ENCODE results near the gene ABCC5.
"Not testable (repeated sequence)": the region's sequence is repeated elsewhere in the genome, so short reads cannot be mapped to it uniquely, and the experiment has no call there.

ABCC5 gene

GRCh38 chr3:184030536-184030935 lies 12.9 kb upstream of the ABCC5 start:
- H3K4me3 ChIP-seq (ENCODE audit: low read depth, low read length, poor library complexity, severe bottlenecking) = no peak overlapping the region
- no peak overlapping the region for H3K4me2 ChIP-seq (ENCODE audit: low read length)
- no peaks in the 10 kb centered on the region; the same call in 1 of the 2 replicates for H3K27me3 ChIP-seq (ENCODE audit: insufficient read depth, low read length)
- no peak overlapping the region for H3K9ac ChIP-seq (ENCODE audit: low read length)
- H4K20me1 ChIP-seq (ENCODE audit: insufficient read depth, low read length) = no peaks in the 10 kb centered on the region
- H2AFZ ChIP-seq (ENCODE audit: low read length) = no peak overlapping the region
- H3F3A ChIP-seq (ENCODE audit: insufficient read depth, low read length) = no peaks in the 10 kb centered on the region
- H3K27ac ChIP-seq (ENCODE audit: low read depth, low read length, poor library complexity, severe bottlenecking) = no peak overlapping the region
- H3K79me2 ChIP-seq (ENCODE audit: insufficient read depth, low read length) = no peaks in the 10 kb centered on the region
- H3K36me3 ChIP-seq (ENCODE audit: insufficient read depth, low read length) = no peaks in the 10 kb centered on the region
- H3K9me2 ChIP-seq (ENCODE audit: low read depth, low read length) = no peaks in the 10 kb centered on the region
- TF ChIP-seq, protein P1, sequence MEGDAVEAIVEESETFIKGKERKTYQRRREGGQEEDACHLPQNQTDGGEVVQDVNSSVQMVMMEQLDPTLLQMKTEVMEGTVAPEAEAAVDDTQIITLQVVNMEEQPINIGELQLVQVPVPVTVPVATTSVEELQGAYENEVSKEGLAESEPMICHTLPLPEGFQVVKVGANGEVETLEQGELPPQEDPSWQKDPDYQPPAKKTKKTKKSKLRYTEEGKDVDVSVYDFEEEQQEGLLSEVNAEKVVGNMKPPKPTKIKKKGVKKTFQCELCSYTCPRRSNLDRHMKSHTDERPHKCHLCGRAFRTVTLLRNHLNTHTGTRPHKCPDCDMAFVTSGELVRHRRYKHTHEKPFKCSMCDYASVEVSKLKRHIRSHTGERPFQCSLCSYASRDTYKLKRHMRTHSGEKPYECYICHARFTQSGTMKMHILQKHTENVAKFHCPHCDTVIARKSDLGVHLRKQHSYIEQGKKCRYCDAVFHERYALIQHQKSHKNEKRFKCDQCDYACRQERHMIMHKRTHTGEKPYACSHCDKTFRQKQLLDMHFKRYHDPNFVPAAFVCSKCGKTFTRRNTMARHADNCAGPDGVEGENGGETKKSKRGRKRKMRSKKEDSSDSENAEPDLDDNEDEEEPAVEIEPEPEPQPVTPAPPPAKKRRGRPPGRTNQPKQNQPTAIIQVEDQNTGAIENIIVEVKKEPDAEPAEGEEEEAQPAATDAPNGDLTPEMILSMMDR (IDR thresholded peaks at IDR 0.05; ENCODE audit: low read length) = no peak
- TF ChIP-seq EZH2 (IDR thresholded peaks at IDR 0.05; ENCODE audit: borderline replicate concordance, low read length) = no peak
- no peaks in the 10 kb centered on the region for H3K4me1 ChIP-seq (ENCODE audit: insufficient read depth, low read length, severe bottlenecking)
- H3K9me3 ChIP-seq (ENCODE audit: low read length) = peaks cover 2% of the 10 kb centered on the region; the same call in 1 of the 2 replicates

- Histone ChIP-seq H3K79me2 (ENCODE audit: insufficient read depth, low read length) (no peaks in the 10 kb centered on the region), H2AFZ (ENCODE audit: low read length) (no peak overlapping the region), H3F3A (ENCODE audit: insufficient read depth, low read length) (no peaks in the 10 kb centered on the region), H3K27me3 (ENCODE audit: insufficient read depth, low read length) (no peaks in the 10 kb centered on the region; the same call in 1 of the 2 replicates), H4K20me1 (ENCODE audit: insufficient read depth, low read length) (no peaks in the 10 kb centered on the region), H3K9me2 (ENCODE audit: low read depth, low read length) (no peaks in the 10 kb centered on the region), H3K9ac (ENCODE audit: low read length) (no peak overlapping the region), H3K4me1 (ENCODE audit: insufficient read depth, low read length, severe bottlenecking) (no peaks in the 10 kb centered on the region), H3K4me3 (ENCODE audit: low read depth, low read length, poor library complexity, severe bottlenecking) (no peak overlapping the region), H3K4me2 (ENCODE audit: low read length) (no peak overlapping the region), H3K36me3 (ENCODE audit: insufficient read depth, low read length) (no peaks in the 10 kb centered on the region), H3K27ac (ENCODE audit: low read depth, low read length, poor library complexity, severe bottlenecking) (no peak overlapping the region), H3K9me3 (ENCODE audit: low read length) (peaks cover 6% of the 10 kb centered on the region; the same call in 1 of the 2 replicates)
- no peak for TF ChIP-seq EZH2 (IDR thresholded peaks at IDR 0.05; ENCODE audit: borderline replicate concordance, low read length)
- TF ChIP-seq, protein P1 (IDR thresholded peaks at IDR 0.05; ENCODE audit: low read length) = no peak
Observed at GRCh38 chr3:184029443-184029842, 11.8 kb upstream of the ABCC5 start.

- H3K9me3 ChIP-seq (ENCODE audit: low read length); H3K36me3 ChIP-seq (ENCODE audit: insufficient read depth, low read length); H3K4me3 ChIP-seq (ENCODE audit: low read depth, low read length, poor library complexity, severe bottlenecking); H2AFZ ChIP-seq (ENCODE audit: low read length); H4K20me1 ChIP-seq (ENCODE audit: insufficient read depth, low read length); H3K27me3 ChIP-seq (ENCODE audit: insufficient read depth, low read length); H3K4me1 ChIP-seq (ENCODE audit: insufficient read depth, low read length, severe bottlenecking); H3K4me2 ChIP-seq (ENCODE audit: low read length); H3K9me2 ChIP-seq (ENCODE audit: low read depth, low read length); H3K9ac ChIP-seq (ENCODE audit: low read length); H3K27ac ChIP-seq (ENCODE audit: low read depth, low read length, poor library complexity, severe bottlenecking); H3K79me2 ChIP-seq (ENCODE audit: insufficient read depth, low read length); H3F3A ChIP-seq (ENCODE audit: insufficient read depth, low read length): not testable (repeated sequence)
Observed at GRCh38 chr3:184028275-184028890, 10.7 kb upstream of the ABCC5 start.

- H3K4me3 ChIP-seq (ENCODE audit: low read depth, low read length, poor library complexity, severe bottlenecking); H3K27ac ChIP-seq (ENCODE audit: low read depth, low read length, poor library complexity, severe bottlenecking); H4K20me1 ChIP-seq (ENCODE audit: insufficient read depth, low read length); H3K27me3 ChIP-seq (ENCODE audit: insufficient read depth, low read length); H3K4me2 ChIP-seq (ENCODE audit: low read length); H3K9me2 ChIP-seq (ENCODE audit: low read depth, low read length); H3F3A ChIP-seq (ENCODE audit: insufficient read depth, low read length); H2AFZ ChIP-seq (ENCODE audit: low read length); H3K4me1 ChIP-seq (ENCODE audit: insufficient read depth, low read length, severe bottlenecking); H3K9ac ChIP-seq (ENCODE audit: low read length); H3K36me3 ChIP-seq (ENCODE audit: insufficient read depth, low read length); H3K9me3 ChIP-seq (ENCODE audit: low read length); H3K79me2 ChIP-seq (ENCODE audit: insufficient read depth, low read length): not testable (repeated sequence)
Observed at GRCh38 chr3:184025256-184025655, 7.6 kb upstream of the ABCC5 start.

All from OCI-LY1 (cell line).